B cell (primary cell): Measurements from ENCODE around the gene MED27. TPM values are rescaled to one million over a fixed set of nuclear protein-coding genes. Genes with fewer than 3 reads are reported as not detected.

Experiments used
- ATAC-seq: fragments of 200-7000 bp; cut with Tn5 transposase; one replicate; pipeline ENCODE4 v1.10.0; 2021; ENCODE audit warnings: low read depth, mild to moderate bottlenecking, moderate number of reproducible peaks, moderate library complexity
- CTCF ChIA-PET: fragments of 350-600 bp; sonication (Branson Sonifier 250); formaldehyde crosslinking; loops from one replicate; lab custom pipeline; 2021; ENCODE audit warnings: antibody characterized with exemption, inconsistent platforms; lab: Charles Lee
- POLR2A ChIA-PET: fragments of 350-600 bp; sonication (Branson Sonifier 250); formaldehyde crosslinking; loops from one replicate; lab custom pipeline; 2021; ENCODE audit warnings: antibody characterized with exemption; lab: Charles Lee
- DNase-seq: peaks from one replicate; pipeline ENCODE4 v3.0.0; 2013
- H2AFZ ChIP-seq: 2 replicates; pipeline ENCODE4 v1.6.1; 2012; ENCODE audit warnings: mild to moderate bottlenecking, low read depth, low read length; ENCODE audit not compliant: insufficient read depth, poor library complexity, severe bottlenecking
- H3K27ac ChIP-seq, 2 donors: 1 replicate in 1 of 2; 2 replicates in 1 of 2; pipeline ENCODE4 v1.5.1; 2012 to 2013; ENCODE audit warnings: low read length in 2 of 2, mild to moderate bottlenecking in 2 of 2, moderate library complexity in 1 of 2
- H3K27me3 ChIP-seq, 4 experiments: fragments of 200-600 bp in 1 of 4; sonication (generic) in 1 of 4; replicated peaks in 1 of 4; 1 replicate in 2 of 4; 2 replicates in 2 of 4; pipeline versions ENCODE4 v1.6.1 to v1.7.0; 2013 to 2016; ENCODE audit warnings: low read length in 3 of 4, mild to moderate bottlenecking in 2 of 4, mixed read lengths in 1 of 4, moderate library complexity in 1 of 4; ENCODE audit not compliant: insufficient read depth in 4 of 4, control insufficient read depth in 3 of 4; ENCODE audit errors: control extremely low read depth in 1 of 4
- H3K36me3 ChIP-seq, 2 experiments: replicated peaks in 1 of 2; 1 replicate in 1 of 2; 2 replicates in 1 of 2; pipeline versions ENCODE4 v1.6.1 to v1.7.1; 2013; ENCODE audit warnings: low read length in 1 of 2; ENCODE audit not compliant: insufficient read depth in 2 of 2, control insufficient read depth in 1 of 2; ENCODE audit errors: control extremely low read depth in 1 of 2, extremely low read depth in 1 of 2
- H3K4me1 ChIP-seq, 2 donors: fragments of 200-600 bp in 1 of 2; sonication (generic) in 1 of 2; 1 replicate in 1 of 2; 2 replicates in 1 of 2; pipeline versions ENCODE4 v1.5.1 to v1.6.1; 2013 to 2017; ENCODE audit warnings: low read length in 2 of 2; ENCODE audit not compliant: control insufficient read depth in 2 of 2, insufficient read depth in 2 of 2
- H3K4me2 ChIP-seq: replicated peaks from 2 replicates; pipeline ENCODE3; 2012; ENCODE audit warnings: mild to moderate bottlenecking, low read depth, low read length; ENCODE audit not compliant: poor library complexity, severe bottlenecking
- H3K4me3 ChIP-seq, 5 experiments: fragments of 200-600 bp in 1 of 5; sonication (generic) in 1 of 5; 1 replicate in 3 of 5; 2 replicates in 2 of 5; pipeline versions ENCODE4 v1.5.1 to v1.7.0; 2011 to 2016; ENCODE audit warnings: low read length in 4 of 5, mild to moderate bottlenecking in 4 of 5, low read depth in 2 of 5, control low read depth in 1 of 5, moderate library complexity in 1 of 5; ENCODE audit not compliant: insufficient read depth in 1 of 5; ENCODE audit errors: control extremely low read depth in 1 of 5, extremely low read depth in 1 of 5
- H3K79me2 ChIP-seq: fragments of 200-600 bp; sonication (generic); one replicate; pipeline ENCODE4 v1.6.0; 2016; ENCODE audit warnings: low read length; ENCODE audit not compliant: control insufficient read depth, insufficient read depth
- H3K9ac ChIP-seq: fragments of 200-600 bp; sonication (generic); 2 replicates; pipeline ENCODE4 v1.6.1; 2017; ENCODE audit warnings: mild to moderate bottlenecking, low read length, moderate library complexity
- H3K9me3 ChIP-seq, 3 donors: one replicate each; pipeline versions ENCODE4 v1.6.1 to v1.7.1; 2013; ENCODE audit warnings: low read length in 2 of 3; ENCODE audit not compliant: control insufficient read depth in 2 of 3, insufficient read depth in 1 of 3; ENCODE audit errors: control extremely low read depth in 1 of 3
- H4K20me1 ChIP-seq: 2 replicates; pipeline ENCODE4 v1.6.0; 2012; ENCODE audit warnings: mild to moderate bottlenecking, low read length; ENCODE audit not compliant: insufficient read depth, control insufficient read depth, poor library complexity, severe bottlenecking
- H3K27ac Mint-ChIP-seq: one replicate; pipeline ENCODE4 v1.8.0; 2021; ENCODE audit warnings: mixed read lengths
- H3K27me3 Mint-ChIP-seq: one replicate; pipeline ENCODE4 v1.8.0; 2021; ENCODE audit warnings: mixed read lengths
- H3K4me1 Mint-ChIP-seq: one replicate; pipeline ENCODE4 v1.8.0; 2021; ENCODE audit warnings: mixed read lengths
- H3K4me3 Mint-ChIP-seq: one replicate; pipeline ENCODE4 v1.8.0; 2021; ENCODE audit warnings: mixed read lengths
- H3K9me3 Mint-ChIP-seq: one replicate; pipeline ENCODE4 v1.8.0; 2022; ENCODE audit warnings: mixed read lengths; ENCODE audit not compliant: insufficient read depth
- CTCF ChIP-seq: fragments of 200-600 bp; IDR thresholded peaks from one replicate; pipeline ENCODE4 v1.8.0; 2022; ENCODE audit warnings: antibody characterized with exemption, mild to moderate bottlenecking
- EZH2 ChIP-seq: IDR thresholded peaks from 2 replicates; pipeline ENCODE4 v1.6.1; 2012; ENCODE audit warnings: borderline replicate concordance, low read depth, mild to moderate bottlenecking, moderate library complexity, low read length; ENCODE audit not compliant: insufficient read depth, poor library complexity, severe bottlenecking
- WGBS: methylation state at CpG from one replicate; pipeline ENCODE4 v1.1.5; 2013; ENCODE audit warnings: missing lambda C conversion rate; ENCODE audit not compliant: insufficient coverage; 5-methylcytosine and 5-hydroxymethylcytosine counted together
- intact Hi-C: fragments of 100-400 bp; cut with micrococcal nuclease; formaldehyde crosslinking; loops from one replicate; pipeline ENCODE4 v1.10.0; 2022
- polyA plus RNA-seq: library from polyadenylated mRNA; depleted of rRNA; stranded (reverse); fragments of >200 nt; gene quantifications from 2 replicates; pipeline ENCODE4 v1.2.3, GENCODE V29; 2012
- total RNA-seq, 2 donors: library from RNA; stranded (reverse); fragments of 120-200 nt in 1 of 2; gene quantifications; 1 replicate in 1 of 2; 2 replicates in 1 of 2; pipeline versions ENCODE4 v1.2.3 to v1.2.4, GENCODE V29; 2013 to 2022

MED27 gene
- total and polyA plus RNA-seq, 2 donors (not counting 1 experiment from before 2014, with no cell fraction given): 17.4 to 17.7 TPM

GRCh38 chr9:132001567-132001966, 78.1 kb downstream of the MED27 start:
- TF ChIP-seq CTCF: no peak
- TF ChIP-seq EZH2: no peak
- POLR2A ChIA-PET: no interaction called here
- CTCF ChIA-PET: interaction anchor here (1.7 kb wide), 1 partner anchor 17 kb away, joined by 3 read pairs; no protein-coding TSS in a partner anchor

GRCh38 chr9:132000659-132001058, 79.0 kb downstream of the MED27 start:
- peaks cover 27% of the 10 kb centered on the region for H4K20me1 ChIP-seq
- H3K27me3 ChIP-seq: no peaks in the 10 kb centered on the region
- no peak for DNase-seq
- no peaks in the 10 kb centered on the region for H3K27me3 Mint-ChIP-seq
- H3K9me3 ChIP-seq: peaks cover 0 to 5% (median 0%) of the 10 kb centered on the region in 3 donors
- H3K36me3 ChIP-seq: peaks cover 1 to 10% of the 10 kb centered on the region in 2 experiments
- no peak overlapping the region for H2AFZ ChIP-seq
- TF ChIP-seq EZH2 (no peak), CTCF (no peak)
- H3K27ac Mint-ChIP-seq: no peak overlapping the region
- intact Hi-C loops: no loop called here
- H3K4me1 Mint-ChIP-seq: peaks cover 23% of the 10 kb centered on the region
- H3K27ac ChIP-seq: no peak overlapping the region
- H3K4me3 ChIP-seq: no peak overlapping the region
- no peak for ATAC-seq
- H3K4me3 Mint-ChIP-seq: no peak overlapping the region
- CTCF ChIA-PET: interaction anchor here (0.6 to 1.7 kb wide), 3 partner anchors 18 to 1763 kb away, joined by 3 to 5 read pairs (median 3); no protein-coding TSS in a partner anchor
- H3K4me2 ChIP-seq: no peak overlapping the region
- H3K9ac ChIP-seq: no peak overlapping the region
- H3K79me2 ChIP-seq: peaks cover 8% of the 10 kb centered on the region
- POLR2A ChIA-PET: no interaction called here
- no CpG with 5 or more reads among the region's 3 CpGs for WGBS
- peaks cover 9 to 10% of the 10 kb centered on the region in 2 donors for H3K4me1 ChIP-seq
- no peaks in the 10 kb centered on the region for H3K9me3 Mint-ChIP-seq

More at GRCh38 chr9:132001567-132001966, 78.1 kb downstream of the MED27 start:
- Histone ChIP-seq H3K4me2 (no peak overlapping the region), H3K9ac (no peak overlapping the region), H3K27ac (no peak overlapping the region), H3K4me3 (no peak overlapping the region), H4K20me1 (peaks cover 22% of the 10 kb centered on the region), H3K27me3 (no peaks in the 10 kb centered on the region), H3K36me3 (peaks cover 1 to 2% of the 10 kb centered on the region in 2 experiments), H3K9me3 (peaks cover 0 to 5% (median 0%) of the 10 kb centered on the region in 3 donors), H3K79me2 (peaks cover 8% of the 10 kb centered on the region), H3K4me1 (peaks cover 9 to 10% of the 10 kb centered on the region in 2 donors), H2AFZ (no peak overlapping the region)
- H3K27ac Mint-ChIP-seq: no peak overlapping the region
- no peak overlapping the region for H3K4me3 Mint-ChIP-seq
- no peaks in the 10 kb centered on the region for H3K27me3 Mint-ChIP-seq
- WGBS: 100% methylated on average over 3 of the region's 4 CpGs
- H3K4me1 Mint-ChIP-seq: peaks cover 23% of the 10 kb centered on the region
- intact Hi-C loops: no loop called here
- H3K9me3 Mint-ChIP-seq: no peaks in the 10 kb centered on the region
- ATAC-seq: no peak
- no peak for DNase-seq
